T-cell (primary cell): Measurements from ENCODE around the gene KCNK3. TPM values are rescaled to one million over a fixed set of nuclear protein-coding genes. Genes with fewer than 3 reads are reported as not detected.

ENCODE experiments used
- ATAC-seq, 4 experiments: fragments of 200-7000 bp in 3 of 4; fragments of 150-1000 bp in 1 of 4; cut with Tn5 transposase; replicated peaks in 1 of 4; 1 replicate in 3 of 4; 2 replicates in 1 of 4; pipeline ENCODE4 v1.10.0; 2021; ENCODE audit warnings: moderate library complexity in 3 of 4, mild to moderate bottlenecking in 2 of 4, moderate number of reproducible peaks in 1 of 4
- CTCF ChIA-PET, 2 donors: fragments of 300-600 bp; sonication (Branson Sonifier 250); formaldehyde crosslinking; loops; one replicate each; lab custom pipeline; 2022; ENCODE audit warnings: antibody characterized with exemption in 2 of 2; lab: Charles Lee
- POLR2A ChIA-PET, 2 donors: fragments of 300-600 bp; sonication (Branson Sonifier 250); formaldehyde crosslinking; loops; one replicate each; lab custom pipeline; 2022; ENCODE audit warnings: antibody characterized with exemption in 2 of 2; lab: Charles Lee
- DNase-seq, 35 experiments: peaks; one replicate each; pipeline versions ENCODE4 v3.0.0 to v3.0.0-alpha.2; 2013 to 2023
- H3K27ac ChIP-seq: one replicate; pipeline ENCODE4 v1.5.1; 2013; ENCODE audit warnings: low read length
- H3K27me3 ChIP-seq, 2 experiments: replicated peaks in 1 of 2; 1 replicate in 1 of 2; 2 replicates in 1 of 2; pipeline versions ENCODE4 v1.6.1 to v1.7.0; 2013; ENCODE audit warnings: low read length in 1 of 2, mixed read lengths in 1 of 2; ENCODE audit not compliant: control insufficient read depth in 2 of 2, insufficient read depth in 2 of 2; ENCODE audit errors: extremely low read depth in 1 of 2
- H3K36me3 ChIP-seq, 2 donors: 1 replicate in 1 of 2; 2 replicates in 1 of 2; pipeline versions ENCODE4 v1.6.1 to v1.7.0; 2013; ENCODE audit warnings: low read length in 1 of 2; ENCODE audit not compliant: control insufficient read depth in 2 of 2, insufficient read depth in 1 of 2; ENCODE audit errors: extremely low read depth in 1 of 2
- H3K4me1 ChIP-seq, 2 experiments: 1 replicate in 1 of 2; 2 replicates in 1 of 2; pipeline versions ENCODE4 v1.6.1 to v1.7.0; 2013; ENCODE audit warnings: low read length in 2 of 2, mixed read lengths in 1 of 2; ENCODE audit not compliant: insufficient read depth in 2 of 2, control insufficient read depth in 1 of 2; ENCODE audit errors: extremely low read depth in 1 of 2
- H3K4me3 ChIP-seq, 2 donors: 1 replicate in 1 of 2; 2 replicates in 1 of 2; pipeline versions ENCODE4 v1.5.1 to v1.7.0; 2013; ENCODE audit warnings: mild to moderate bottlenecking in 2 of 2, low read length in 1 of 2, moderate library complexity in 1 of 2; ENCODE audit not compliant: control insufficient read depth in 1 of 2; ENCODE audit errors: extremely low read depth in 1 of 2
- H3K9me3 ChIP-seq: 2 replicates; pipeline ENCODE4 v1.7.0; 2013
- H3K27ac Mint-ChIP-seq, 2 donors: one replicate each; pipeline ENCODE4 v1.8.0; 2020 to 2021; ENCODE audit warnings: mild to moderate bottlenecking in 2 of 2, mixed read lengths in 2 of 2
- H3K27me3 Mint-ChIP-seq, 2 donors: one replicate each; pipeline ENCODE4 v1.8.0; 2021 to 2022; ENCODE audit warnings: mixed read lengths in 2 of 2
- H3K36me3 Mint-ChIP-seq: one replicate; pipeline ENCODE4 v1.8.0; 2021; ENCODE audit warnings: mixed read lengths
- H3K4me1 Mint-ChIP-seq, 3 donors: one replicate each; pipeline ENCODE4 v1.8.0; 2020 to 2022; ENCODE audit warnings: mixed read lengths in 3 of 3, mild to moderate bottlenecking in 1 of 3
- H3K4me3 Mint-ChIP-seq, 3 donors: one replicate each; pipeline ENCODE4 v1.8.0; 2020 to 2022; ENCODE audit warnings: mild to moderate bottlenecking in 3 of 3, mixed read lengths in 3 of 3, moderate library complexity in 3 of 3
- H3K9me3 Mint-ChIP-seq, 3 donors: one replicate each; pipeline ENCODE4 v1.8.0; 2020 to 2022; ENCODE audit warnings: mixed read lengths in 3 of 3
- WGBS: methylation state at CpG from one replicate; pipeline ENCODE4 v1.1.5; 2013; ENCODE audit warnings: missing lambda C conversion rate; ENCODE audit not compliant: insufficient coverage; 5-methylcytosine and 5-hydroxymethylcytosine counted together
- total RNA-seq, 35 experiments: library from RNA in 6 of 35; stranded (reverse) in 6 of 35; fragments of 120-200 nt in 1 of 35; gene quantifications; one replicate each; pipeline versions ENCODE4 v1.2.1 to v1.2.4 and lab custom pipeline; 2013 to 2026

The KCNK3 gene
- total RNA-seq, 5 donors from 2014 or later (not counting 1 experiment from before 2014, with no cell fraction given), result 0.23 to 0.35 (median 0.26) TPM; not detected in 2

- H3K36me3 Mint-ChIP-seq, result no peaks in the 10 kb centered on the region
- WGBS, result no CpG with 5 or more reads among the region's 4 CpGs
- Histone ChIP-seq H3K9me3 (no peaks in the 10 kb centered on the region), H3K27me3 (peaks cover 2 to 20% of the 10 kb centered on the region in 2 experiments), H3K27ac (no peak overlapping the region), H3K4me1 (peaks cover 0 to 13% of the 10 kb centered on the region in 2 experiments), H3K36me3 (no peaks in the 10 kb centered on the region), H3K4me3 (no peak overlapping the region)
- peaks cover 0 to 7% (median 6%) of the 10 kb centered on the region in 3 donors for H3K4me1 Mint-ChIP-seq
- H3K9me3 Mint-ChIP-seq, result no peaks in the 10 kb centered on the region
- H3K27me3 Mint-ChIP-seq, result peaks cover 6 to 8% of the 10 kb centered on the region in 2 donors
- DNase-seq, result no peak
- ChIA-PET CTCF (no interaction called here), POLR2A (no interaction called here)
- H3K27ac Mint-ChIP-seq, result no peak overlapping the region
- ATAC-seq, result no peak
- no peak overlapping the region for H3K4me3 Mint-ChIP-seq
Measured at GRCh38 chr2:26737221-26737620, 44.7 kb downstream of the KCNK3 start.

- 100% methylated on average over 1 of the region's 4 CpGs for WGBS
- Histone ChIP-seq H3K4me1 (peaks cover 0 to 13% of the 10 kb centered on the region in 2 experiments), H3K36me3 (no peaks in the 10 kb centered on the region), H3K27me3 (peaks cover under 1 to 16% of the 10 kb centered on the region in 2 experiments), H3K4me3 (no peak overlapping the region), H3K27ac (no peak overlapping the region), H3K9me3 (no peaks in the 10 kb centered on the region)
- Mint-ChIP-seq H3K27ac (no peak overlapping the region), H3K27me3 (peaks cover 3 to 4% of the 10 kb centered on the region in 2 donors), H3K36me3 (no peaks in the 10 kb centered on the region), H3K4me3 (no peak overlapping the region), H3K4me1 (peaks cover 0 to 7% (median 6%) of the 10 kb centered on the region in 3 donors), H3K9me3 (no peaks in the 10 kb centered on the region)
- ATAC-seq (no peak), DNase-seq (no peak)
- POLR2A ChIA-PET, result no interaction called here
- CTCF ChIA-PET, result no interaction called here
Measured at GRCh38 chr2:26738481-26738880, 46.0 kb downstream of the KCNK3 start.

DNA sequence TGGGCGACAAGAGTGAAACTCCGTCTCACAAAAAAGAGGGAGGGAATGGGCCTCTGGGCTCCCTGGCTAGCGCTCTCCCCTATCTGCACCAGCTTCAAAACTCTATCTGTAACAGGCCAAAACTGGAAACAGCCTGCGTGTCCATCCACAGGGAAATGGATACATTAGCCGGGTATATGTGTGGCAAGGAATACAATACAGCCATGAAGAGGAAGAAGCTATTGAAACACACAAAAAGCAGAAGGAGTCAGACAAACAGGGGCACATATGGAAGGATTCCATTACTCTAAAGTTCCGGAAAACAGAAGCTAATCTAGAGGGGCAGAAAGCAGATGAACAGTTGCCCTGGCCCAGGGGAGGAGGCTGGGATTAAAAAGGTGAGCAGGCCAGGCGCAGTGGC, 47.0 kb downstream of the KCNK3 start:
- no peak overlapping the region for H3K4me3 ChIP-seq
- H3K4me3 Mint-ChIP-seq, result no peak overlapping the region
- no peak overlapping the region for H3K27ac ChIP-seq
- no peaks in the 10 kb centered on the region for H3K36me3 Mint-ChIP-seq
- ChIA-PET POLR2A (no interaction called here), CTCF (no interaction called here)
- H3K27me3 Mint-ChIP-seq, result peaks cover 0 to 4% of the 10 kb centered on the region in 2 donors
- H3K4me1 Mint-ChIP-seq, result peaks cover 0 to 7% (median 6%) of the 10 kb centered on the region in 3 donors
- no CpG with 5 or more reads among the region's 7 CpGs for WGBS
- DNase-seq, result no peak
- ATAC-seq, result no peak
- no peak overlapping the region for H3K27ac Mint-ChIP-seq
- H3K4me1 ChIP-seq, result peaks cover 0 to 13% of the 10 kb centered on the region in 2 experiments
- H3K36me3 ChIP-seq, result no peaks in the 10 kb centered on the region
- H3K9me3 ChIP-seq, result no peaks in the 10 kb centered on the region
- peaks cover 0 to 16% of the 10 kb centered on the region in 2 experiments for H3K27me3 ChIP-seq
- no peaks in the 10 kb centered on the region for H3K9me3 Mint-ChIP-seq

DNA sequence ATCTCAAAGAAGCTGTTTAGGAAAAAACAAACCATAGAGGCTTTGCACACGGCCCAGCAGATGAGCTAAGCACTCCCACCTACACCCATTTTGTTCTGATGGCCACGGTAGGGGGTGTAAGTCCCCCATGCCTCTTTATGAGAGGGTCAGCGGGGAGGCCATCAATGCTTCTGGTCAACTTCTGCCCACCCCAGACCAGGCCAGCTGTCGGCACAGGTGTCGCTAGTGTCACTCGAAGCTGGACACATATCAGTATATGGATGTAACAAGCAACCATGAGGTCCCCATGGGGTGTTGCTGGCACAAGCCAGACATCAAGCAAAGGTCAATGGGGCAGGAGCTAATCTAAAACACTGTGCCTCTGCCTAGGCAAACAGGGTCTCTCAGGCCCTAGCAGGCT, 47.8 kb downstream of the KCNK3 start:
- no peak overlapping the region for H3K4me3 Mint-ChIP-seq
- H3K4me3 ChIP-seq, result no peak overlapping the region
- no peak overlapping the region for H3K27ac Mint-ChIP-seq
- ChIA-PET POLR2A (no interaction called here), CTCF (no interaction called here)
- H3K36me3 ChIP-seq, result no peaks in the 10 kb centered on the region
- no peaks in the 10 kb centered on the region for H3K9me3 Mint-ChIP-seq
- WGBS, result 80% methylated on average over 4 of the region's 6 CpGs
- peaks cover 0 to 4% of the 10 kb centered on the region in 2 donors for H3K27me3 Mint-ChIP-seq
- no peaks in the 10 kb centered on the region for H3K9me3 ChIP-seq
- DNase-seq, result no peak
- ATAC-seq, result no peak
- peaks cover 0 to 13% of the 10 kb centered on the region in 2 experiments for H3K27me3 ChIP-seq
- H3K4me1 ChIP-seq, result peaks cover 0 to 13% of the 10 kb centered on the region in 2 experiments
- H3K27ac ChIP-seq, result no peak overlapping the region
- H3K36me3 Mint-ChIP-seq, result no peaks in the 10 kb centered on the region
- H3K4me1 Mint-ChIP-seq, result peaks cover 0 to 7% (median 6%) of the 10 kb centered on the region in 3 donors

DNA sequence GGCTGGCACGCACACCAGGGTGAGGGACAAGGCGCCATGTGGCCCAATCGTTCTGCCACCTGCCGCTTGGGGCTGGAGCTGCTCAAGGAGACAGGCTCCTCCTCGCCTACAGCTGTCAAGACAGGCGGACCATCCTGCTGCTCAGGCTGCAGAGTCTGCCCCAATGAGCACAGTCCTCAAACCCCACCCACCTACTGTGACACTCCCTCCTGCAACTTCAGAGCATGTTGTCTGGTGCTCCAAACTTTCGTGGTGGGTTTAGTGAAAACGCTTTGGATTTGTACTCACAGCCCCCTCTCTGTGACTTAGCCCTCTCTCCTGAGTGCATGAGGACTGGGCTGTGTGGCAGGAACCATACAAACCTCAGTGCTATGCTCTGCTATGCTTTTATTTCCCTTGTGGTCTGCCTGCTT, 48.4 kb downstream of the KCNK3 start:
- peaks cover 0 to 4% of the 10 kb centered on the region in 2 donors for H3K27me3 Mint-ChIP-seq
- H3K4me3 ChIP-seq, result no peak overlapping the region
- POLR2A ChIA-PET, result no interaction called here
- peak in 8 of 35 experiments; percentile 11 to 42 (median 15) for DNase-seq
- 19% methylated on average over 6 of the region's 8 CpGs for WGBS
- no peak overlapping the region for H3K4me3 Mint-ChIP-seq
- peaks cover 0 to 7% (median 6%) of the 10 kb centered on the region in 3 donors for H3K4me1 Mint-ChIP-seq
- ATAC-seq, result peak; percentile 52 to 91 (median 58)
- no peaks in the 10 kb centered on the region for H3K36me3 Mint-ChIP-seq
- CTCF ChIA-PET, result no interaction called here
- H3K27ac ChIP-seq, result no peak overlapping the region
- no peaks in the 10 kb centered on the region for H3K36me3 ChIP-seq
- peaks cover 0 to 13% of the 10 kb centered on the region in 2 experiments for H3K4me1 ChIP-seq
- no peak overlapping the region for H3K27ac Mint-ChIP-seq
- H3K27me3 ChIP-seq, result peaks cover 0 to 12% of the 10 kb centered on the region in 2 experiments
- no peaks in the 10 kb centered on the region for H3K9me3 Mint-ChIP-seq
- no peaks in the 10 kb centered on the region for H3K9me3 ChIP-seq

- POLR2A ChIA-PET, result no interaction called here
- peaks cover 0 to 3% of the 10 kb centered on the region in 2 donors for H3K27me3 Mint-ChIP-seq
- DNase-seq, result no peak
Measured at GRCh38 chr2:26742048-26742770, 49.7 kb downstream of the KCNK3 start.

More at GRCh38 chr2:26742048-26742770, 49.7 kb downstream of the KCNK3 start:
- CTCF ChIA-PET, result no interaction called here
- Mint-ChIP-seq H3K36me3 (no peaks in the 10 kb centered on the region), H3K27ac (no peak overlapping the region), H3K9me3 (no peaks in the 10 kb centered on the region), H3K4me1 (peaks cover 0 to 7% (median 6%) of the 10 kb centered on the region in 3 donors), H3K4me3 (no peak overlapping the region)
- Histone ChIP-seq H3K27ac (no peak overlapping the region), H3K9me3 (no peaks in the 10 kb centered on the region), H3K27me3 (peaks cover 0 to 12% of the 10 kb centered on the region in 2 experiments), H3K36me3 (no peaks in the 10 kb centered on the region), H3K4me1 (peaks cover 0 to 13% of the 10 kb centered on the region in 2 experiments), H3K4me3 (no peak overlapping the region)
- ATAC-seq, result no peak
- WGBS, result 84% methylated on average over 9 of the region's 15 CpGs
